GM19463 (cell line): Measurements from ENCODE around the gene ASTL.

ENCODE experiments used
- ATAC-seq: cut with Tn5 transposase; IDR thresholded peaks from one replicate; pipeline ENCODE4 v1.9.1; 2021; ENCODE audit warnings: mild to moderate bottlenecking, moderate library complexity; ENCODE audit not compliant: unreplicated experiment

ASTL gene

GRCh38 chr2:96159084-96159830 lies 21.0 kb upstream of the ASTL start:
- no peak for ATAC-seq

GRCh38 chr2:96158554-96158940 lies 20.2 kb upstream of the ASTL start:
- ATAC-seq, result no peak

- ATAC-seq, result peak; percentile 66
Observed at GRCh38 chr2:96157649-96158553, 19.6 kb upstream of the ASTL start.

GRCh38 chr2:96156926-96157648 lies 18.8 kb upstream of the ASTL start:
- ATAC-seq, result peak; percentile 43

- ATAC-seq, result no peak
Observed at GRCh38 chr2:96156011-96156820, 17.9 kb upstream of the ASTL start.

GRCh38 chr2:96154506-96155380 lies 16.4 kb upstream of the ASTL start:
- no peak for ATAC-seq

- ATAC-seq, result no peak
Observed at GRCh38 chr2:96153991-96154431, 15.7 kb upstream of the ASTL start.

- no peak for ATAC-seq
Observed at GRCh38 chr2:96153291-96153713, 15.0 kb upstream of the ASTL start.

- ATAC-seq, result no peak
Observed at GRCh38 chr2:96152304-96153161, 14.2 kb upstream of the ASTL start.

- no peak for ATAC-seq
Observed at GRCh38 chr2:96151595-96152303, 13.4 kb upstream of the ASTL start.

GRCh38 chr2:96150791-96151594 lies 12.7 kb upstream of the ASTL start:
- ATAC-seq, result no peak

- no peak for ATAC-seq
Observed at GRCh38 chr2:96150007-96150640, 11.8 kb upstream of the ASTL start.

- ATAC-seq, result peak; percentile 37
Observed at GRCh38 chr2:96148410-96149217, 10.3 kb upstream of the ASTL start.

GRCh38 chr2:96147593-96148201 lies 9.4 kb upstream of the ASTL start:
- ATAC-seq, result no peak

GRCh38 chr2:96146881-96147592 lies 8.7 kb upstream of the ASTL start:
- ATAC-seq, result no peak
